ENCODE results near the gene TGFB1.

Gene TGFB1

GRCh38 chr19:41321204-41321599 lies 32.5 kb downstream of the TGFB1 start:
- DNase-seq (ENCODE audit: low read depth) = no peak

- DNase-seq (ENCODE audit: low read depth) = no peak
These were observed 33.2 kb downstream of the TGFB1 start for GRCh38 chr19:41320568-41320967.

- DNase-seq (ENCODE audit: low read depth) = no peak
These were observed 33.6 kb downstream of the TGFB1 start for GRCh38 chr19:41320185-41320518.

- DNase-seq (ENCODE audit: low read depth) = no peak
These were observed 34.1 kb downstream of the TGFB1 start for GRCh38 chr19:41319500-41320184.

GRCh38 chr19:41318696-41319499 lies 34.8 kb downstream of the TGFB1 start:
- DNase-seq (ENCODE audit: low read depth) = no peak

DNA sequence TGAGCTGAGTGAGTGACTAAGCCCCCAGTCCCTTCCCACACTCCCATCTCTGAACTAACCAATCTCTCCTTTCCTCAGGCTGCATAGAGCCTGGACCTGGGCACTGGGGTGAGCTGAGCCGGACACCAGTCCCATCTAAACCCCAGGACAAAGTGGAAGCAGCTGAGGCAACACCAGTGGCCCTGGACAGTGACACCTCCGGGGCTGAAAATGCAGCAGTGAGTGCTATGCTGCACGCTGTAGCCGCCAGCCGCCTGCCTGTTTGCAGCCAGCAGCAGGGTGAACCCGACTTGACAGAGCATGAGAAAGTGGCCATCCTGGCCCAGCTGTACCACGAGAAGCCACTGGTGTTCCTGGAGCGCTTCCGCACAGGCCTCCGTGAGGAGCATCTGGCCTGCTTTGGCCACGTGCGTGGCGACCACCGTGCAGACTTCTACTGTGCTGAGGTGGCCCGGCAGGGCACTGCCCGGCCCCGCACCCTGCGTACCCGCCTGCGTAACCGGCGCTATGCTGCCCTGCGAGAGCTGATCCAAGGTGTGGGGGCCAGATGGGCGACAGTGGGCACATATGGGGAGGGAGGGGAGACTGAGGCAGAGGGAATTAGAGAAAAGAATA lies 37.3 kb downstream of the TGFB1 start:
- DNase-seq (ENCODE audit: low read depth) = no peak

- DNase-seq (ENCODE audit: low read depth) = no peak
These were observed 42.1 kb downstream of the TGFB1 start for GRCh38 chr19:41311613-41312012.

- no peak for DNase-seq (ENCODE audit: low read depth)
These were observed 42.6 kb downstream of the TGFB1 start for GRCh38 chr19:41311072-41311471.

- DNase-seq (ENCODE audit: low read depth) = peak; percentile 84
These were observed 43.5 kb downstream of the TGFB1 start, which contains the start of gene CCDC97 for GRCh38 chr19:41310033-41310831. TSS of gene CCDC97 (plus strand) at chr19:41310172. CDS start at chr19:41310311, 139 bp downstream.

DNA sequence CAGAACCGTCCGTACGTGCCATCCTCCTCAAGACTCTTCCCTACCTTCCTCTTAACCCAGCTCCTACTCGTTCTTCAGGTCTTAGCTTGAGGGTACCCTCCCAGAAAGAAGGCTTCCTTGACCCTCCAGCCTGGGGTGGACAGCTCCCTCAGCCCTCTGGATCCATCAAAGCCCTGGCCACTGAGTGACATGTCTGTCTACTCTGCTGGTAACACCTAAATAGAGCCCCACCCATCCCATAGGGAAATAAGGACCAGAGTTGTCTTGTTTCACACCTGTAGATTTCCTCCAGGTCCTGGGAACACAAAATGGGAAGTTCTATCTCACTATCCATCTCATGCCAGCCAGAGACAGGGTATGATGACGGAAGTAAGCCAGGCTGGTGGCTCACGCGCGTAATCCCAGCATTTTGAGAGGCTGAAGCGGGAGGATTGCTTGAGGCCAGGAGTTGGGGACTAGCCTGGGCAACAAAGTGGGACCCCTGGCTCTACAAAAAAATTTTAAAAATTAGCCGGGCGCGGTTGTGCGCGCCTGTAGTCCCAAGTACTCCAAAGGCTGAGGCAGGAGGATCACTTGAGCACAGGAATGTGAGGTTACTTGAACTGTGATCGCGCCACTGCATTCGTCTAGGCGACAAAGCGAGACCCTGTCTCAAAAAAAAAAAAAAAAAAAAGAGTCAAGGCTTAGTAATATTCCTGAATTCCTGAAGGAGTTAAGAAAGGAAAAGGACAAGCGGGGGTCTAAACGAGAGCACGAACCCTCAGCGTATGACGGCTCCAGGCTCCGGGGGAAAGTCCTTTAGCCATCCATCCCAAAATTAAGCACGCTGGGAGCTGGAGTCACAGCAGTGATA lies 44.3 kb downstream of the TGFB1 start:
- no peak for DNase-seq (ENCODE audit: low read depth)

GRCh38 chr19:41308450-41309179 lies 45.1 kb downstream of the TGFB1 start:
- DNase-seq (ENCODE audit: low read depth) = peak; percentile 98

DNA sequence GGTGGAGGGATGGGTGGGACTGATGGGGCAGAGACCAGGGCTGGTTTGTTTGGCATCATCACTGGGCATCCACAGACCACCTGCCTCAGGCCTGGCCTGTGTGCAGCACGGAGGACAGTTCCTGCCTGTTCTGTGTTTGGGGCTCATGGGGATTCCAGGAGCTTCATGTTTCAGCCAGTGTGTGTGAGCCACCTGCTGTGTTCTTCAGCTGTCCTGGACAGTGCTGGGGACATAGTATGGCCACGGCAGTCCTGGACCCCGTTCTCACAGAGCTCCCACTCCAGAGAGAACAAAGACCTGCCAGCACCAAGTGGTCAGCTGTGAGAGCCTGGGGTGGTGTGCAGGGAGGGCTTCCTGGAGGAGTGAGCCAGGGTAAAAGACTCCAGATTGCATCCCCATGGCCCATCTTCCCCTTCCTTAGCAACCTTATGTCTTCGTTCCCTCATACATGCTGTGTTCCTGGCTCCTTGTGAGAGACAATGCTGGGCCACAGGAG lies 45.7 kb downstream of the TGFB1 start:
- no peak for DNase-seq (ENCODE audit: low read depth)

DNA sequence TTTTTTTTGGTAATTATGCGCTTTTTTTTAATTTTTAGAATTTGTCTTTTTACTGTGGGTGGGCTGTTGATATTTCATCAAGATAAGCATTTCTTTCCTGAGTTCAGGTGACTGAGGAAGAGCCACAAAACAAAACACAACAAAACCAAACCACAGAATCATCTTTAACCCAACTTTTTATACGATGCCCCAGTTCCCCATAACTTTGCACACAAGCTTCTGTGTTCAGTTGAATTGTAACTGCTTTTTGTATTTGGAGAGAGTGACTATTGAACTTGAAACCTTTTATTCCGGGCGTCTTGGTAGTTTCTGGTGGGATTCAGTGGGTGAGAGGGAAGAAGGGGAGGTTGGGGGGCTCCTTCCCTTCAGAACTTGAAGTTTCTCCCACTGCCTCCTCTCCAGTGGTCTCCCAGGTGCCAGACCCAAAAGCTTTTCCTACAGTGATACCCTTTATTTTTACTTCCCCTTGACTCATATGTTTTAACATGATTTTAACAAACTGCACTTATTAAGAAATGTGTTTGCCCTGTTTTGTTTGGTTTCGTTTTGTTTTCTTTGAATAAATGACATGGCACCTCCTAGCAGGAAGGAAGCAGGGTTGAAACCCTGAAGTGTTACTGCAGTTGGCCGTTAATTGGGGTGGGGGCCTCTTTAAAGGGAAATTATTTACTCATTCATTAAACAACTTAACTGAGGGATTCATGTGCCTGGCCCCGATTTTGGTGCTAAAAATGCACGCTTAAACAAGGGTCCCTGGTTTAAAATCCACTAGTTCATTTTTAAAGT lies 46.4 kb downstream of the TGFB1 start:
- DNase-seq (ENCODE audit: low read depth) = no peak

DNA sequence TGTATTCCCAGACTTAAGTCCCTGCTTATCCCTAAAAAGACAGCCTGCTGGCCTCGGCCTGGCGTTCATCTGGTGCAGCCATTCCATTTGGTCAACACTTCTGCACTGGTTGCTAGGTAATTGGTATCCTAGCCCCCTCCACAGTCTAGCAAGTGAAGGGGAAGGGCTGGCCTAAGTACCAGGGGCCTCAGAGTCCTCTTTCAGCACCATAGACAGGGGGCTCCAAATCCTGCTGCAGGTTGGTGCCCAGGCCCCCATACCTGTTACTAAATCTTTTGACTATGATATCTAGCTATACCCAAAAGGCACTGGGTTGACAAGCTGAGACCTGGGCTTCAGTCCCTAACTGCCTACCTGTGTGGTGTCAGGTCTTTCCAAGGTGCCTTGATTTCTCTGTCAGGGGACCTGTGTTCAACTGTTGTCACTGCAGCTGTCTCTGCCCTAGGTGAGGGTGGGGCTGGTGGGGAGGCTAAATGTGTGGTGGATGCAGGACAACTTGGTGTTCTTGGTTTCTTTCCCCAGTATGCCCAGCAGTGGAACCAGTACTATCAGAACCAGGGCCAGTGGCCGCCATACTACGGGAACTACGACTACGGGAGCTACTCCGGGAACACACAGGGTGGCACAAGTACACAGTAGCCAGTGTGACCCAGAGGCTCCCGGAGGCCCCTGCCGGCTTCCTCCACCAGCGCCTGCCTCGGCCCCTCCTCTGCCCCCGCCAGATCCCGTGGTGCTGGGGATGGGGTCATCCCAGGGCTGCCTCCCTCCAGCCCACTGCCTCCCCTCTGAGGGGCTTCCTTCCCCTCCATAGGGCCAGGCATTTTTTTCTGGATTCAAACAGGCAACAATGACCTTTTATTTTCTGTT lies 47.6 kb downstream of the TGFB1 start:
- no peak for DNase-seq (ENCODE audit: low read depth)

- no peak for DNase-seq (ENCODE audit: low read depth)
These were observed 48.8 kb downstream of the TGFB1 start for GRCh38 chr19:41304706-41305483.

GRCh38 chr19:41303954-41304353 lies 49.8 kb downstream of the TGFB1 start:
- no peak for DNase-seq (ENCODE audit: low read depth)

- peak; percentile 39 for DNase-seq (ENCODE audit: low read depth)
These were observed 50.9 kb downstream of the TGFB1 start for GRCh38 chr19:41302624-41303351.

Data from activated T-cell treated with anti-CD3 and anti-CD28 coated beads for 1 hour (primary cell).